Measurements from ENCODE around the gene DNER.

The DNER gene

GRCh38 chr2:229669841-229670240 lies 44.5 kb downstream of the DNER start:
- H3K27me3 ChIP-seq (ENCODE audit: control insufficient read depth, insufficient read depth, low read length), result no peaks in the 10 kb centered on the region
- DNase-seq (ENCODE audit: low read depth, low spot score), result no peak

DNA sequence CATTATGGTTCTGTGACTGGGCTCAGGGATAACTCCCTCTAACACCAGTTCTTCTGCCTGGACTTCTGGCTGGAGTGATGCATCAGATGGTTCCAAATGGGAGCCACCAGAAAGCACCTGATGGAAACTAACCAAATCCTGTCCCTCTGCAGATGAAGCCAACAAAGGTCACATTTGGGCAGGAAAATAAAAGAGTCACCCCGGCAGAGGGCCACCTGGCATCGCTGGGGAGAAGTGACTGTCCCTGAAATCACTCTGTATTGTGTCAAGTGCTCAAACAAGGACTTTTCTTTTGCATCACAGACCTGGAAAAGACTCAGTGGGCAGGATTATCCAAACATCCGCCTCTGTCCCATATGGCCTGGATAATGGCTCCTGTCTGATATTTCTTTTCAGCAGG lies 47.5 kb downstream of the DNER start:
- DNase-seq (ENCODE audit: low read depth, low spot score), result no peak
- Histone ChIP-seq H3K27ac (ENCODE audit: low read length) (no peak overlapping the region), H3K4me1 (ENCODE audit: control insufficient read depth, insufficient read depth, low read length) (no peaks in the 10 kb centered on the region), H3K36me3 (ENCODE audit: control insufficient read depth, insufficient read depth, low read length) (no peaks in the 10 kb centered on the region), H3K4me3 (ENCODE audit: low read length) (no peak overlapping the region), H3K9me3 (ENCODE audit: control insufficient read depth, insufficient read depth, low read length) (no peaks in the 10 kb centered on the region), H3K27me3 (ENCODE audit: control insufficient read depth, insufficient read depth, low read length) (no peaks in the 10 kb centered on the region)
- no CpG with 5 or more reads among the region's 3 CpGs for WGBS (ENCODE audit: insufficient coverage, insufficient read length)

More at GRCh38 chr2:229669841-229670240, 44.5 kb downstream of the DNER start:
- Histone ChIP-seq H3K36me3 (ENCODE audit: control insufficient read depth, insufficient read depth, low read length) (no peaks in the 10 kb centered on the region), H3K4me3 (ENCODE audit: low read length) (no peak overlapping the region), H3K9me3 (ENCODE audit: control insufficient read depth, insufficient read depth, low read length) (no peaks in the 10 kb centered on the region), H3K4me1 (ENCODE audit: control insufficient read depth, insufficient read depth, low read length) (no peaks in the 10 kb centered on the region), H3K27ac (ENCODE audit: low read length) (no peak overlapping the region)
- WGBS (ENCODE audit: insufficient coverage, insufficient read length), result no CpG with 5 or more reads among the region's 3 CpGs

GRCh38 chr2:229665158-229665557 lies 49.2 kb downstream of the DNER start:
- no CpG with 5 or more reads among the region's 1 CpG for WGBS (ENCODE audit: insufficient coverage, insufficient read length)
- Histone ChIP-seq H3K4me3 (ENCODE audit: low read length) (no peak overlapping the region), H3K27me3 (ENCODE audit: control insufficient read depth, insufficient read depth, low read length) (no peaks in the 10 kb centered on the region), H3K4me1 (ENCODE audit: control insufficient read depth, insufficient read depth, low read length) (no peaks in the 10 kb centered on the region), H3K9me3 (ENCODE audit: control insufficient read depth, insufficient read depth, low read length) (no peaks in the 10 kb centered on the region), H3K36me3 (ENCODE audit: control insufficient read depth, insufficient read depth, low read length) (no peaks in the 10 kb centered on the region), H3K27ac (ENCODE audit: low read length) (no peak overlapping the region)
- no peak for DNase-seq (ENCODE audit: low read depth, low spot score)

DNA sequence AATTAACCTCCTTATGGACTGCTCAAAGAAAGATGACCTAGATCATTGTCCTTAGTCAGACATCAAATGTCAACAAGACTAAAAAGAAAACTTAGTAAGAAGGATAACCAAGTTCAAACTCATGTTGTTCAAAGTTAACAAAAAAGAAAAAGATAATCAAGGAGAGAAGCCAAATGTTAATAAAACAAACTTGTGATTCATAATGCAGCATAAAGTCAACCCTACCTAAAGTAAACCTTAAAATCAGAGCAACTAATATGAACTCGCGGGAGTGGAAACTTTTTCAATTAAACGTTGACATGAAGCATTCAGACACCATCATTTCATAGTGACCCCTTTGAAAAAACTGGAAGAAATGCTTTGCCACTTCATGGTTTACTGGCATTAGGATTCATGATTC lies 52.9 kb downstream of the DNER start:
- no peaks in the 10 kb centered on the region for H3K9me3 ChIP-seq (ENCODE audit: control insufficient read depth, insufficient read depth, low read length)
- H3K27me3 ChIP-seq (ENCODE audit: control insufficient read depth, insufficient read depth, low read length), result no peaks in the 10 kb centered on the region
- no CpG with 5 or more reads among the region's 3 CpGs for WGBS (ENCODE audit: insufficient coverage, insufficient read length)
- no peak for DNase-seq (ENCODE audit: low read depth, low spot score)
- H3K27ac ChIP-seq (ENCODE audit: low read length), result no peak overlapping the region
- no peaks in the 10 kb centered on the region for H3K4me1 ChIP-seq (ENCODE audit: control insufficient read depth, insufficient read depth, low read length)
- no peaks in the 10 kb centered on the region for H3K36me3 ChIP-seq (ENCODE audit: control insufficient read depth, insufficient read depth, low read length)
- no peak overlapping the region for H3K4me3 ChIP-seq (ENCODE audit: low read length)

GRCh38 chr2:229660951-229661350 lies 53.4 kb downstream of the DNER start:
- H3K9me3 ChIP-seq (ENCODE audit: control insufficient read depth, insufficient read depth, low read length), result no peaks in the 10 kb centered on the region
- H3K36me3 ChIP-seq (ENCODE audit: control insufficient read depth, insufficient read depth, low read length), result no peaks in the 10 kb centered on the region
- no peaks in the 10 kb centered on the region for H3K4me1 ChIP-seq (ENCODE audit: control insufficient read depth, insufficient read depth, low read length)
- no peak for DNase-seq (ENCODE audit: low read depth, low spot score)
- no peak overlapping the region for H3K4me3 ChIP-seq (ENCODE audit: low read length)
- H3K27ac ChIP-seq (ENCODE audit: low read length), result no peak overlapping the region
- no peaks in the 10 kb centered on the region for H3K27me3 ChIP-seq (ENCODE audit: control insufficient read depth, insufficient read depth, low read length)

DNA sequence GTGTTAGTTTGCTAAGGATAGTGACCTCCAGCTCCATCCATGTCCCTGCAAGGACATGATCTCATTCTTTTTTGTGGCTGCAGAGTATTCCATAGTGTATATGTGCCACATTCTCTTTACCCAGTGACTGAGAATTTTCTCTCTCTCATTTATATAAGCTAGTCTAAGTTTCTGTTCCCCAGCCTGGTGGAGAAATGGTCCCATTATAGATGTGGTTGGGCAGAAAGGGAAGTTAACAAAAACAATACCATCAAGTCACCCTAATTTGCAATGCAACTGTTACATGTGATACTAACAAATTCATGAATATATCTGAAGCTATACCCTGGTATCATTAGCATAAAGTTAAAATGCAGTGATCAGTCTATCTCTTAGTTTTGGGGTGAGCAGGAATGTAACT lies 54.0 kb downstream of the DNER start:
- no peak overlapping the region for H3K27ac ChIP-seq (ENCODE audit: low read length)
- no peak overlapping the region for H3K4me3 ChIP-seq (ENCODE audit: low read length)
- H3K4me1 ChIP-seq (ENCODE audit: control insufficient read depth, insufficient read depth, low read length), result no peaks in the 10 kb centered on the region
- H3K9me3 ChIP-seq (ENCODE audit: control insufficient read depth, insufficient read depth, low read length), result no peaks in the 10 kb centered on the region
- no peaks in the 10 kb centered on the region for H3K27me3 ChIP-seq (ENCODE audit: control insufficient read depth, insufficient read depth, low read length)
- no peaks in the 10 kb centered on the region for H3K36me3 ChIP-seq (ENCODE audit: control insufficient read depth, insufficient read depth, low read length)
- no peak for DNase-seq (ENCODE audit: low read depth, low spot score)

DNA sequence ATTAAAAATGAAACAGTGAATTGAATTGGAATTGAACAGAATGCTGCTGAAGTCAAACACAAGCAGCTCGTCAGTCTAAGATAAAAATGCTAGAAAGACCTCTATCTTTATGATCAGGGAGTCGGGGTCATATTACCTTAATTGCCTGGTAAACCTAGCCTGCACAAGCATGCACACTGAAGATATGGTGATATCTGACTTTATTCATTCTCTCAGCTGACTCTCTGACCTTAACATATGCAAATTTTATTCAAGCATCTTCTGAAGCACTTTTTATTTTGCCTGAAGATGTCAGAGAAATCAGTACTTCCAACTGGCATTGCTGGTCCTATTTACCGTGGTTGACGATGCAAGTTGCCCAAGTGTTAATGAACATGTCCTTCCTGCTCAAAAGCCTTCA lies 56.4 kb downstream of the DNER start:
- Histone ChIP-seq H3K4me3 (ENCODE audit: low read length) (no peak overlapping the region), H3K27me3 (ENCODE audit: control insufficient read depth, insufficient read depth, low read length) (no peaks in the 10 kb centered on the region), H3K27ac (ENCODE audit: low read length) (no peak overlapping the region), H3K36me3 (ENCODE audit: control insufficient read depth, insufficient read depth, low read length) (no peaks in the 10 kb centered on the region), H3K9me3 (ENCODE audit: control insufficient read depth, insufficient read depth, low read length) (no peaks in the 10 kb centered on the region), H3K4me1 (ENCODE audit: control insufficient read depth, insufficient read depth, low read length) (no peaks in the 10 kb centered on the region)
- no CpG with 5 or more reads among the region's 4 CpGs for WGBS (ENCODE audit: insufficient coverage, insufficient read length)
- DNase-seq (ENCODE audit: low read depth, low spot score), result no peak

DNA sequence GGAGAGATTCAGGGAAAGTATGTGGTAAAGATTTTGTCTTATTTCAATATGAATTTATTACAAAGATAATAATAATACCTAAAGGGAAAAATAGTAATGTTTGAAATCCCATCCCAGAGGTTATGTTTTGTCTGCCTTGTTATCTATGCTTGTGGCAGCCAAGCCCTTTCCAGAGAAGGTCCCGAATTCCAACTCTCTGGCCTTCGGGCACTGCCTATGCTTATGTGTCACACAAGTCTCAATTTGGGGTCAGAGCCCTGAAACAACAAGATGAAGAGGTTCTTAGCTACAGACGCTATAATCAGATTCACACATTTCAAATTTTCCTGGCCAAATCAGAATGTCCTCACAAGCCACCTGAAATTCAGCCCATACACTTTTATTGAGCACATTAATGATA lies 59.9 kb downstream of the DNER start:
- Histone ChIP-seq H3K4me3 (ENCODE audit: low read length) (no peak overlapping the region), H3K36me3 (ENCODE audit: control insufficient read depth, insufficient read depth, low read length) (no peaks in the 10 kb centered on the region), H3K4me1 (ENCODE audit: control insufficient read depth, insufficient read depth, low read length) (peaks cover 3% of the 10 kb centered on the region; the same call in 1 of the 2 replicates), H3K27ac (ENCODE audit: low read length) (no peak overlapping the region), H3K27me3 (ENCODE audit: control insufficient read depth, insufficient read depth, low read length) (no peaks in the 10 kb centered on the region), H3K9me3 (ENCODE audit: control insufficient read depth, insufficient read depth, low read length) (no peaks in the 10 kb centered on the region)
- DNase-seq (ENCODE audit: low read depth, low spot score), result no peak
- WGBS (ENCODE audit: insufficient coverage, insufficient read length), result no CpG with 5 or more reads among the region's 3 CpGs

DNA sequence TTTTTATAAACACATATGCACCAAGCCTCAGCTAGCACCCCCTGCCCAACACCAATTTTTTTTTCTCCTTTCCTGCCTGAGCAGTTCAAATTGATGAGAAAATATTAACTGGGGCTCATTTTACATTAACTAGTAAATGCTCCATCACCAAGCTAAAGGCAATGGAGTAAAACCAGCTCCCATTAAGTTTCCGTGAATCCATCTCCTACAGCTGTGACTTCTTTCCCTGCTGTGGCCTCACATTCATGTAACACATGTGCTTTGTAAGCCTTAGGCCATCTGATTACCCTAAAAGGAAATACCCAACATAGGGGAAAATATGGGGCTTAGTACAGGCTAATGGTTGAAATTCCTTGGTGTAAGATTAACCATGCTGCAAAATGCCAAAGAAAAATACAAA lies 60.8 kb downstream of the DNER start:
- no peak overlapping the region for H3K27ac ChIP-seq (ENCODE audit: low read length)
- H3K36me3 ChIP-seq (ENCODE audit: control insufficient read depth, insufficient read depth, low read length), result no peaks in the 10 kb centered on the region
- H3K27me3 ChIP-seq (ENCODE audit: control insufficient read depth, insufficient read depth, low read length), result no peaks in the 10 kb centered on the region
- DNase-seq (ENCODE audit: low read depth, low spot score), result no peak
- no CpG with 5 or more reads among the region's 1 CpG for WGBS (ENCODE audit: insufficient coverage, insufficient read length)
- no peak overlapping the region for H3K4me3 ChIP-seq (ENCODE audit: low read length)
- no peaks in the 10 kb centered on the region for H3K9me3 ChIP-seq (ENCODE audit: control insufficient read depth, insufficient read depth, low read length)
- peaks cover 3% of the 10 kb centered on the region; the same call in 1 of the 2 replicates for H3K4me1 ChIP-seq (ENCODE audit: control insufficient read depth, insufficient read depth, low read length)

- no CpG with 5 or more reads among the region's 5 CpGs for WGBS (ENCODE audit: insufficient coverage, insufficient read length)
- H3K4me1 ChIP-seq (ENCODE audit: control insufficient read depth, insufficient read depth, low read length), result peaks cover 3% of the 10 kb centered on the region; the same call in 1 of the 2 replicates
Observed at GRCh38 chr2:229652796-229653195, 61.6 kb downstream of the DNER start.

GRCh38 chr2:229650901-229651300 lies 63.5 kb downstream of the DNER start:
- H3K4me1 ChIP-seq (ENCODE audit: control insufficient read depth, insufficient read depth, low read length), result peaks cover 3% of the 10 kb centered on the region; the same call in 1 of the 2 replicates
- H3K4me3 ChIP-seq (ENCODE audit: low read length), result no peak overlapping the region
- H3K27ac ChIP-seq (ENCODE audit: low read length), result no peak overlapping the region
- H3K27me3 ChIP-seq (ENCODE audit: control insufficient read depth, insufficient read depth, low read length), result no peaks in the 10 kb centered on the region
- no peaks in the 10 kb centered on the region for H3K36me3 ChIP-seq (ENCODE audit: control insufficient read depth, insufficient read depth, low read length)
- WGBS (ENCODE audit: insufficient coverage, insufficient read length), result no CpG with 5 or more reads among the region's 3 CpGs
- H3K9me3 ChIP-seq (ENCODE audit: control insufficient read depth, insufficient read depth, low read length), result no peaks in the 10 kb centered on the region
- DNase-seq (ENCODE audit: low read depth, low spot score), result no peak

More at GRCh38 chr2:229652796-229653195, 61.6 kb downstream of the DNER start:
- Histone ChIP-seq H3K4me3 (ENCODE audit: low read length) (no peak overlapping the region), H3K9me3 (ENCODE audit: control insufficient read depth, insufficient read depth, low read length) (no peaks in the 10 kb centered on the region), H3K27me3 (ENCODE audit: control insufficient read depth, insufficient read depth, low read length) (no peaks in the 10 kb centered on the region), H3K36me3 (ENCODE audit: control insufficient read depth, insufficient read depth, low read length) (no peaks in the 10 kb centered on the region), H3K27ac (ENCODE audit: low read length) (no peak overlapping the region)
- no peak for DNase-seq (ENCODE audit: low read depth, low spot score)
